GM23248 (cell line): Measurements from ENCODE around the gene C10orf88.

Source experiments
- EZH2 ChIP-seq: fragments of 200-600 bp; sonication (generic); IDR thresholded peaks from 2 replicates; pipeline ENCODE4 v1.6.1; 2018; ENCODE audit warnings: antibody characterized with exemption, mild to moderate bottlenecking; ENCODE audit not compliant: insufficient read depth, poor library complexity, severe bottlenecking
- EZH2phosphoT487 ChIP-seq: fragments of 200-600 bp; sonication (generic); IDR thresholded peaks from 2 replicates; pipeline ENCODE4 v1.6.1; 2018; ENCODE audit warnings: antibody characterized with exemption, moderate library complexity, mild to moderate bottlenecking, low read depth; ENCODE audit not compliant: insufficient read depth

GRCh38 chr10:122911889-122912484 lies 42.0 kb downstream of the C10orf88 start:
- TF ChIP-seq EZH2, result no peak
- no peak for TF ChIP-seq EZH2phosphoT487
